Right atrium auricular region (tissue), 2 donors: ENCODE data around the gene MTMR3. TPM values are rescaled to one million over a fixed set of nuclear protein-coding genes. Genes with fewer than 3 reads are reported as not detected.
A peak's percentile ranks its signal among the peaks of the same experiment; 100 is the strongest.
"Not testable (repeated sequence)": the region's sequence is repeated elsewhere in the genome, so short reads cannot be mapped to it uniquely, and the experiment has no call there.

Experiments used
- DNase-seq: peaks from one replicate; pipeline ENCODE4 v3.0.0-alpha.2; 2019; ENCODE audit warnings: low spot score
- H3K27ac ChIP-seq, 2 donors: fragments of 200-600 bp; sonication (generic); 1 replicate in 1 of 2; 2 replicates in 1 of 2; pipeline ENCODE4 v1.5.1; 2016 to 2019
- H3K27me3 ChIP-seq, 2 donors: fragments of 200-600 bp; sonication (generic); one replicate each; pipeline versions ENCODE4 v1.5.1 to v1.6.0; 2017 to 2019
- H3K36me3 ChIP-seq: fragments of 200-600 bp; sonication (generic); one replicate; pipeline ENCODE4 v1.5.1; 2016
- H3K4me1 ChIP-seq, 2 donors: fragments of 200-600 bp; sonication (generic); one replicate each; pipeline versions ENCODE4 v1.5.1 to v1.6.0; 2017 to 2019
- H3K4me3 ChIP-seq, 2 donors: fragments of 200-600 bp; sonication (generic); 1 replicate in 1 of 2; 2 replicates in 1 of 2; pipeline ENCODE4 v1.5.1; 2017 to 2019; ENCODE audit warnings: mild to moderate bottlenecking in 1 of 2, moderate library complexity in 1 of 2
- H3K9me3 ChIP-seq, 2 donors: fragments of 200-600 bp; sonication (generic); one replicate each; pipeline ENCODE4 v1.5.1; 2019
- total RNA-seq, 2 donors: library from RNA; depleted of rRNA; stranded (reverse); fragments of >200 nt; gene quantifications; one replicate each; pipeline ENCODE4 v1.1.0, GENCODE V29; 2016
- TF ChIP-seq, protein P1 (sequence below), 2 donors: fragments of 200-600 bp; sonication (generic); IDR thresholded peaks; one replicate each; pipeline ENCODE4 v1.5.1; 2019; ENCODE audit warnings: antibody characterized with exemption in 2 of 2

MTMR3 gene
- total RNA-seq, 2 donors from 2014 or later = 27.2 to 38.1 TPM

- no peaks in the 10 kb centered on the region for H3K9me3 ChIP-seq
- TF ChIP-seq, protein P1, sequence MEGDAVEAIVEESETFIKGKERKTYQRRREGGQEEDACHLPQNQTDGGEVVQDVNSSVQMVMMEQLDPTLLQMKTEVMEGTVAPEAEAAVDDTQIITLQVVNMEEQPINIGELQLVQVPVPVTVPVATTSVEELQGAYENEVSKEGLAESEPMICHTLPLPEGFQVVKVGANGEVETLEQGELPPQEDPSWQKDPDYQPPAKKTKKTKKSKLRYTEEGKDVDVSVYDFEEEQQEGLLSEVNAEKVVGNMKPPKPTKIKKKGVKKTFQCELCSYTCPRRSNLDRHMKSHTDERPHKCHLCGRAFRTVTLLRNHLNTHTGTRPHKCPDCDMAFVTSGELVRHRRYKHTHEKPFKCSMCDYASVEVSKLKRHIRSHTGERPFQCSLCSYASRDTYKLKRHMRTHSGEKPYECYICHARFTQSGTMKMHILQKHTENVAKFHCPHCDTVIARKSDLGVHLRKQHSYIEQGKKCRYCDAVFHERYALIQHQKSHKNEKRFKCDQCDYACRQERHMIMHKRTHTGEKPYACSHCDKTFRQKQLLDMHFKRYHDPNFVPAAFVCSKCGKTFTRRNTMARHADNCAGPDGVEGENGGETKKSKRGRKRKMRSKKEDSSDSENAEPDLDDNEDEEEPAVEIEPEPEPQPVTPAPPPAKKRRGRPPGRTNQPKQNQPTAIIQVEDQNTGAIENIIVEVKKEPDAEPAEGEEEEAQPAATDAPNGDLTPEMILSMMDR (IDR thresholded peaks at IDR 0.05) = no peak
Measured at GRCh38 chr22:29861672-29862297, 21.2 kb upstream of the MTMR3 start.

DNA sequence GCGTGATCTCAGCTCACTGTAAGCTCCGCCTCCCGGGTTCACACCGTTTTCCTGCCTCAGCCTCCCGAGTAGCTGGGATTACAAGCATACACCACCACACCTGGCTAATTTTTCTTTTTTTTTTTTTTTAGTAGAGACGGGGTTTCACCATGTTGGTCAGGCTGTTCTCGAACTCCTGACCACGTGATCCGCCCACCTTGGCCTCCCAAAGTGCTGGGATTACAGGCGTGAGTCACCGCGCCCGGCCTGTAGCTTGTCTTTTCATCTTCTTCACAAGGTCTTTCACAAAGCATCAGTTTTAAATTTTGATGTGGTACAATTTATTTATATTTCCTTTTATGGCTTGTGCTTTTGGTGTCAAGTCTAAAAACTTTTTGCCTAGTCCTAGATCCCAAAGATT lies 17.4 kb upstream of the MTMR3 start:
- H3K27ac ChIP-seq, H3K27me3 ChIP-seq, H3K4me3 ChIP-seq, H3K9me3 ChIP-seq, DNase-seq, H3K36me3 ChIP-seq: not testable (repeated sequence)
- H3K4me1 ChIP-seq = peaks cover 0 to 11% of the 10 kb centered on the region in 2 donors

More at GRCh38 chr22:29861672-29862297, 21.2 kb upstream of the MTMR3 start:
- Histone ChIP-seq H3K27me3 (no peaks in the 10 kb centered on the region), H3K36me3 (no peaks in the 10 kb centered on the region), H3K4me1 (peaks cover 0 to 4% of the 10 kb centered on the region in 2 donors), H3K27ac (peak overlapping the region in 1 of 2 donors; percentile 79), H3K4me3 (no peak overlapping the region)
- DNase-seq = no peak

DNA sequence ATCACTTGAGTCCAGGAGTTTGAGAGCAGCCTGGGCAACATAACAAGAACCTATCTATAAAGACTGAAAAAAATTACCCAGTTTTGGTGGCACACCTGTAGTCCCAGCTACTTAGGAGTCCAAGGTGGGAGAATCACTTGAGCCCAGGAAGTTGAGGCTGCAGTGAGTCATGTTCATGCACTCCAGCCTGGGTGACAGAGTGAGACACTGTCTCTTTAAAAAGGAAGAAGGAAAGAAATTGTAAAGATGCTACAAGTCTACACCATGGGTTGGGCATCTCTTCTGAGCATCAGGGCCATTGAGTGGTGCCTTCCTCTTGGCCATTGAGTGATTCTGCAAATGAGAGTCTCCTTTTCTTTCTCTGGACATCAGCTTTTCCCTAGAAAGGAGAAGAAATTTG lies 15.7 kb upstream of the MTMR3 start:
- DNase-seq = no peak
- H3K27ac ChIP-seq = no peak overlapping the region
- no peak overlapping the region for H3K4me3 ChIP-seq
- TF ChIP-seq, protein P1 (IDR thresholded peaks at IDR 0.05) = no peak
- H3K4me1 ChIP-seq = peaks cover 0 to 10% of the 10 kb centered on the region in 2 donors
- H3K27me3 ChIP-seq = no peaks in the 10 kb centered on the region
- no peaks in the 10 kb centered on the region for H3K9me3 ChIP-seq
- H3K36me3 ChIP-seq = no peaks in the 10 kb centered on the region

GRCh38 chr22:29867851-29868250 lies 15.1 kb upstream of the MTMR3 start:
- Histone ChIP-seq H3K27me3 (no peaks in the 10 kb centered on the region), H3K4me1 (peaks cover 0 to 16% of the 10 kb centered on the region in 2 donors), H3K9me3 (no peaks in the 10 kb centered on the region), H3K36me3 (no peaks in the 10 kb centered on the region), H3K27ac (no peak overlapping the region), H3K4me3 (no peak overlapping the region)
- DNase-seq = no peak
- TF ChIP-seq, protein P1 (IDR thresholded peaks at IDR 0.05) = no peak

- no peak for DNase-seq
- H3K9me3 ChIP-seq = no peaks in the 10 kb centered on the region
- H3K36me3 ChIP-seq = no peaks in the 10 kb centered on the region
- no peaks in the 10 kb centered on the region for H3K27me3 ChIP-seq
- no peak overlapping the region for H3K4me3 ChIP-seq
- H3K4me1 ChIP-seq = peaks cover 0 to 17% of the 10 kb centered on the region in 2 donors
- TF ChIP-seq, protein P1 (IDR thresholded peaks at IDR 0.05) = no peak
- H3K27ac ChIP-seq = no peak overlapping the region
Measured at GRCh38 chr22:29870574-29870973, 12.4 kb upstream of the MTMR3 start.

GRCh38 chr22:29871684-29872083 lies 11.3 kb upstream of the MTMR3 start:
- TF ChIP-seq, protein P1 (IDR thresholded peaks at IDR 0.05) = no peak
- no peaks in the 10 kb centered on the region for H3K36me3 ChIP-seq
- no peak overlapping the region for H3K4me3 ChIP-seq
- peaks cover 0 to 17% of the 10 kb centered on the region in 2 donors for H3K4me1 ChIP-seq
- no peak for DNase-seq
- H3K9me3 ChIP-seq = no peaks in the 10 kb centered on the region
- no peaks in the 10 kb centered on the region for H3K27me3 ChIP-seq
- no peak overlapping the region for H3K27ac ChIP-seq
